ENCODE results near the gene MYO5C. TPM values are rescaled to one million over a fixed set of nuclear protein-coding genes. Genes with fewer than 3 reads are reported as not detected.

The MYO5C gene
- total and polyA plus RNA-seq, 10 of the 15 experiments (the other 5 are each of a cell fraction or from before 2014, with no cell fraction given): 0.29 to 1.3 (median 0.75) TPM

GRCh38 chr15:52329150-52329549 is 33.5 kb upstream of the MYO5C start:
- intact Hi-C loops (cut with micrococcal nuclease; ENCODE audit: unreplicated experiment) (no loop called here), in situ Hi-C loops (cut with MboI) (loop anchor here (5.0 kb wide), 1 partner anchor 403 kb away; no protein-coding TSS in a partner anchor)
- DNase-seq (ENCODE audit: low read depth, low spot score) (no peak), FAIRE-seq (no peak), ATAC-seq (no peak)
- CTCF ChIA-PET: interaction anchor here (0.7 to 3.7 kb wide), 5 partner anchors 71 to 348 kb away, joined by 3 to 20 read pairs (median 4); partner anchors contain the start of gene MYO5A
- Histone ChIP-seq H3K79me2 (ENCODE audit: control insufficient read depth, insufficient read depth, low read length) (no peaks in the 10 kb centered on the region), H4K20me1 (ENCODE audit: control insufficient read depth, insufficient read depth) (no peaks in the 10 kb centered on the region), H3K27me3 (replicated peaks in 1 of 2; ENCODE audit: control insufficient read depth in 2 of 2, insufficient read depth in 2 of 2, low read length in 1 of 2) (no peaks in the 10 kb centered on the region), H3K9me3 (replicated peaks; ENCODE audit: control insufficient read depth, insufficient read depth, low read length) (no peaks in the 10 kb centered on the region), H3K4me3 (no peak overlapping the region), H3K4me1 (ENCODE audit: control insufficient read depth, insufficient read depth, low read length) (peaks cover 15% of the 10 kb centered on the region), H3K36me3 (ENCODE audit: control insufficient read depth in 2 of 2, insufficient read depth in 2 of 2, low read length in 1 of 2) (peaks cover 7 to 21% of the 10 kb centered on the region in 2 experiments), H3K9ac (ENCODE audit: control insufficient read depth, insufficient read depth, low read length) (no peak overlapping the region), H3K27ac (ENCODE audit: control insufficient read depth, insufficient read depth) (no peak overlapping the region), H2AFZ (ENCODE audit: control insufficient read depth, low read depth, low read length) (no peak overlapping the region), H3K4me2 (ENCODE audit: control insufficient read depth, insufficient read depth) (no peak overlapping the region)
- BruUV-seq (replicated peaks): no TSS peak
- RAD21 ChIA-PET (ENCODE audit: unreplicated experiment): interaction anchor here (1.6 to 3.8 kb wide), 3 partner anchors 135 to 407 kb away, joined by 7 to 49 read pairs (median 9); no protein-coding TSS in a partner anchor
- POLR2A ChIA-PET: no interaction called here
- 96% methylated on average over 2 of the region's 2 CpGs for WGBS (ENCODE audit: insufficient coverage, insufficient replicate concordance, low lambda C conversion rate, missing lambda C conversion rate)
- SMC1A ChIA-PET (ENCODE audit: uncharacterized antibody, unreplicated experiment): interaction anchor here (0.8 to 1.5 kb wide), 5 partner anchors 21 to 236 kb away, joined by 3 to 6 read pairs (median 3); no protein-coding TSS in a partner anchor
- no peak for TF ChIP-seq RELB (IDR thresholded peaks at IDR 0.05; ENCODE audit: low read depth)
- TF ChIP-seq, protein P1, sequence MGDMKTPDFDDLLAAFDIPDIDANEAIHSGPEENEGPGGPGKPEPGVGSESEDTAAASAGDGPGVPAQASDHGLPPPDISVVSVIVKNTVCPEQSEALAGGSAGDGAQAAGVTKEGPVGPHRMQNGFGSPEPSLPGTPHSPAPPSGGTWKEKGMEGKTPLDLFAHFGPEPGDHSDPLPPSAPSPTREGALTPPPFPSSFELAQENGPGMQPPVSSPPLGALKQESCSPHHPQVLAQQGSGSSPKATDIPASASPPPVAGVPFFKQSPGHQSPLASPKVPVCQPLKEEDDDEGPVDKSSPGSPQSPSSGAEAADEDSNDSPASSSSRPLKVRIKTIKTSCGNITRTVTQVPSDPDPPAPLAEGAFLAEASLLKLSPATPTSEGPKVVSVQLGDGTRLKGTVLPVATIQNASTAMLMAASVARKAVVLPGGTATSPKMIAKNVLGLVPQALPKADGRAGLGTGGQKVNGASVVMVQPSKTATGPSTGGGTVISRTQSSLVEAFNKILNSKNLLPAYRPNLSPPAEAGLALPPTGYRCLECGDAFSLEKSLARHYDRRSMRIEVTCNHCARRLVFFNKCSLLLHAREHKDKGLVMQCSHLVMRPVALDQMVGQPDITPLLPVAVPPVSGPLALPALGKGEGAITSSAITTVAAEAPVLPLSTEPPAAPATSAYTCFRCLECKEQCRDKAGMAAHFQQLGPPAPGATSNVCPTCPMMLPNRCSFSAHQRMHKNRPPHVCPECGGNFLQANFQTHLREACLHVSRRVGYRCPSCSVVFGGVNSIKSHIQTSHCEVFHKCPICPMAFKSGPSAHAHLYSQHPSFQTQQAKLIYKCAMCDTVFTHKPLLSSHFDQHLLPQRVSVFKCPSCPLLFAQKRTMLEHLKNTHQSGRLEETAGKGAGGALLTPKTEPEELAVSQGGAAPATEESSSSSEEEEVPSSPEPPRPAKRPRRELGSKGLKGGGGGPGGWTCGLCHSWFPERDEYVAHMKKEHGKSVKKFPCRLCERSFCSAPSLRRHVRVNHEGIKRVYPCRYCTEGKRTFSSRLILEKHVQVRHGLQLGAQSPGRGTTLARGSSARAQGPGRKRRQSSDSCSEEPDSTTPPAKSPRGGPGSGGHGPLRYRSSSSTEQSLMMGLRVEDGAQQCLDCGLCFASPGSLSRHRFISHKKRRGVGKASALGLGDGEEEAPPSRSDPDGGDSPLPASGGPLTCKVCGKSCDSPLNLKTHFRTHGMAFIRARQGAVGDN (IDR thresholded peaks at IDR 0.05): no peak
- TF ChIP-seq EZH2 (IDR thresholded peaks at IDR 0.05; ENCODE audit: borderline replicate concordance, control insufficient read depth, low read depth, low read length): no peak
- TF ChIP-seq, protein P2, sequence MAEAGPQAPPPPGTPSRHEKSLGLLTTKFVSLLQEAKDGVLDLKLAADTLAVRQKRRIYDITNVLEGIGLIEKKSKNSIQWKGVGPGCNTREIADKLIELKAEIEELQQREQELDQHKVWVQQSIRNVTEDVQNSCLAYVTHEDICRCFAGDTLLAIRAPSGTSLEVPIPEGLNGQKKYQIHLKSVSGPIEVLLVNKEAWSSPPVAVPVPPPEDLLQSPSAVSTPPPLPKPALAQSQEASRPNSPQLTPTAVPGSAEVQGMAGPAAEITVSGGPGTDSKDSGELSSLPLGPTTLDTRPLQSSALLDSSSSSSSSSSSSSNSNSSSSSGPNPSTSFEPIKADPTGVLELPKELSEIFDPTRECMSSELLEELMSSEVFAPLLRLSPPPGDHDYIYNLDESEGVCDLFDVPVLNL (IDR thresholded peaks at IDR 0.05; ENCODE audit: low read depth, low read length): no peak
- TF ChIP-seq, protein P3, sequence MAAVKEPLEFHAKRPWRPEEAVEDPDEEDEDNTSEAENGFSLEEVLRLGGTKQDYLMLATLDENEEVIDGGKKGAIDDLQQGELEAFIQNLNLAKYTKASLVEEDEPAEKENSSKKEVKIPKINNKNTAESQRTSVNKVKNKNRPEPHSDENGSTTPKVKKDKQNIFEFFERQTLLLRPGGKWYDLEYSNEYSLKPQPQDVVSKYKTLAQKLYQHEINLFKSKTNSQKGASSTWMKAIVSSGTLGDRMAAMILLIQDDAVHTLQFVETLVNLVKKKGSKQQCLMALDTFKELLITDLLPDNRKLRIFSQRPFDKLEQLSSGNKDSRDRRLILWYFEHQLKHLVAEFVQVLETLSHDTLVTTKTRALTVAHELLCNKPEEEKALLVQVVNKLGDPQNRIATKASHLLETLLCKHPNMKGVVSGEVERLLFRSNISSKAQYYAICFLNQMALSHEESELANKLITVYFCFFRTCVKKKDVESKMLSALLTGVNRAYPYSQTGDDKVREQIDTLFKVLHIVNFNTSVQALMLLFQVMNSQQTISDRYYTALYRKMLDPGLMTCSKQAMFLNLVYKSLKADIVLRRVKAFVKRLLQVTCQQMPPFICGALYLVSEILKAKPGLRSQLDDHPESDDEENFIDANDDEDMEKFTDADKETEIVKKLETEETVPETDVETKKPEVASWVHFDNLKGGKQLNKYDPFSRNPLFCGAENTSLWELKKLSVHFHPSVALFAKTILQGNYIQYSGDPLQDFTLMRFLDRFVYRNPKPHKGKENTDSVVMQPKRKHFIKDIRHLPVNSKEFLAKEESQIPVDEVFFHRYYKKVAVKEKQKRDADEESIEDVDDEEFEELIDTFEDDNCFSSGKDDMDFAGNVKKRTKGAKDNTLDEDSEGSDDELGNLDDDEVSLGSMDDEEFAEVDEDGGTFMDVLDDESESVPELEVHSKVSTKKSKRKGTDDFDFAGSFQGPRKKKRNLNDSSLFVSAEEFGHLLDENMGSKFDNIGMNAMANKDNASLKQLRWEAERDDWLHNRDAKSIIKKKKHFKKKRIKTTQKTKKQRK (IDR thresholded peaks at IDR 0.05; ENCODE audit: low read depth, low read length): no peak
- no peak for TF ChIP-seq GATAD2B (conservative IDR thresholded peaks at IDR 0.05; ENCODE audit: low read depth)
- TF ChIP-seq, protein P4, sequence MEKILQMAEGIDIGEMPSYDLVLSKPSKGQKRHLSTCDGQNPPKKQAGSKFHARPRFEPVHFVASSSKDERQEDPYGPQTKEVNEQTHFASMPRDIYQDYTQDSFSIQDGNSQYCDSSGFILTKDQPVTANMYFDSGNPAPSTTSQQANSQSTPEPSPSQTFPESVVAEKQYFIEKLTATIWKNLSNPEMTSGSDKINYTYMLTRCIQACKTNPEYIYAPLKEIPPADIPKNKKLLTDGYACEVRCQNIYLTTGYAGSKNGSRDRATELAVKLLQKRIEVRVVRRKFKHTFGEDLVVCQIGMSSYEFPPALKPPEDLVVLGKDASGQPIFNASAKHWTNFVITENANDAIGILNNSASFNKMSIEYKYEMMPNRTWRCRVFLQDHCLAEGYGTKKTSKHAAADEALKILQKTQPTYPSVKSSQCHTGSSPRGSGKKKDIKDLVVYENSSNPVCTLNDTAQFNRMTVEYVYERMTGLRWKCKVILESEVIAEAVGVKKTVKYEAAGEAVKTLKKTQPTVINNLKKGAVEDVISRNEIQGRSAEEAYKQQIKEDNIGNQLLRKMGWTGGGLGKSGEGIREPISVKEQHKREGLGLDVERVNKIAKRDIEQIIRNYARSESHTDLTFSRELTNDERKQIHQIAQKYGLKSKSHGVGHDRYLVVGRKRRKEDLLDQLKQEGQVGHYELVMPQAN (conservative IDR thresholded peaks at IDR 0.05): no peak

All from GM12878 (cell line).